IMR-90 (cell line): ENCODE data around the gene SPEG. TPM values are rescaled to one million over a fixed set of nuclear protein-coding genes. Genes with fewer than 3 reads are reported as not detected.

ENCODE experiments used
- ATAC-seq: fragments of 200-7000 bp; cut with Tn5 transposase; 2 replicates; pipeline ENCODE4 v1.9.1; 2020; ENCODE audit warnings: low read depth, mild to moderate bottlenecking, moderate library complexity
- BruUV-seq: library from RNA; stranded (reverse); fragments of 400-500 nt; replicated peaks from 2 replicates; lab custom pipeline; 2021; lab: Mats Ljungman, UMichigan
- CTCF ChIA-PET: fragments of 300-600 bp; formaldehyde crosslinking; extraction: SDS; loops from one replicate; lab custom pipeline; 2021; ENCODE audit warnings: antibody characterized with exemption; lab: Yijun Ruan, JAX
- POLR2A ChIA-PET: fragments of 300-600 bp; sonication (Branson Sonifier 250); formaldehyde crosslinking; loops from one replicate; lab custom pipeline; 2022; ENCODE audit warnings: antibody characterized with exemption; ENCODE audit not compliant: unreplicated experiment; lab: Charles Lee
- DNase-seq: peaks from one replicate; pipeline ENCODE4 v3.0.0; 2013
- H2AFZ ChIP-seq: replicated peaks from 2 replicates; pipeline ENCODE3; 2013; ENCODE audit warnings: low read length, mild to moderate bottlenecking; ENCODE audit not compliant: poor library complexity
- H2AK5ac ChIP-seq: 2 replicates; pipeline ENCODE4 v1.6.1; 2013; ENCODE audit warnings: low read depth, low read length, inconsistent platforms
- H2AK9ac ChIP-seq: replicated peaks from 2 replicates; pipeline ENCODE3; 2013; ENCODE audit warnings: mild to moderate bottlenecking, low read depth, low read length, moderate library complexity; ENCODE audit not compliant: poor library complexity
- H2BK120ac ChIP-seq: 2 replicates; pipeline ENCODE4 v1.6.1; 2013; ENCODE audit warnings: low read depth, low read length, inconsistent platforms
- H2BK15ac ChIP-seq: 3 replicates; pipeline ENCODE4 v1.6.1; 2013; ENCODE audit warnings: low read depth, low read length, inconsistent platforms
- H2BK20ac ChIP-seq: 2 replicates; pipeline ENCODE4 v1.6.1; 2013; ENCODE audit warnings: low read depth, mild to moderate bottlenecking, inconsistent platforms, low read length, moderate library complexity
- H2BK5ac ChIP-seq: 2 replicates; pipeline ENCODE4 v1.6.1; 2013; ENCODE audit warnings: mild to moderate bottlenecking, low read depth, low read length, inconsistent platforms; ENCODE audit not compliant: poor library complexity, severe bottlenecking
- H3K14ac ChIP-seq: replicated peaks from 2 replicates; pipeline ENCODE4 v1.6.1; 2013; ENCODE audit warnings: low read depth, low read length, inconsistent platforms
- H3K18ac ChIP-seq: 2 replicates; pipeline ENCODE4 v1.6.1; 2013; ENCODE audit warnings: low read depth, low read length, control low read depth
- H3K23ac ChIP-seq: 2 replicates; pipeline ENCODE4 v1.6.1; 2013; ENCODE audit warnings: low read depth, low read length, inconsistent platforms
- H3K27ac ChIP-seq: 2 replicates; pipeline ENCODE4 v1.5.1; 2013; ENCODE audit warnings: mild to moderate bottlenecking, control low read depth, low read length; ENCODE audit not compliant: insufficient read depth
- H3K27me3 ChIP-seq: 2 replicates; pipeline ENCODE4 v1.6.1; 2013; ENCODE audit warnings: low read length; ENCODE audit not compliant: control insufficient read depth, insufficient read depth
- H3K36me3 ChIP-seq: 2 replicates; pipeline ENCODE4 v1.6.1; 2013; ENCODE audit warnings: low read length, mixed read lengths; ENCODE audit not compliant: control insufficient read depth, insufficient read depth
- H3K4ac ChIP-seq: 2 replicates; pipeline ENCODE4 v1.6.1; 2013; ENCODE audit warnings: low read depth, low read length, inconsistent platforms
- H3K4me1 ChIP-seq: 2 replicates; pipeline ENCODE4 v1.6.1; 2013; ENCODE audit warnings: low read length, mixed read lengths; ENCODE audit not compliant: control insufficient read depth, insufficient read depth
- H3K4me2 ChIP-seq: 2 replicates; pipeline ENCODE4 v1.6.1; 2013; ENCODE audit warnings: low read depth, mild to moderate bottlenecking, control low read depth, low read length, moderate library complexity
- H3K4me3 ChIP-seq: 2 replicates; pipeline ENCODE4 v1.5.1; 2013; ENCODE audit warnings: low read depth, mild to moderate bottlenecking, control low read depth, low read length, moderate library complexity; ENCODE audit not compliant: insufficient read depth
- H3K56ac ChIP-seq: 2 replicates; pipeline ENCODE4 v1.6.1; 2013; ENCODE audit warnings: low read length, inconsistent platforms; ENCODE audit not compliant: insufficient read depth; ENCODE audit errors: extremely low read depth
- H3K79me1 ChIP-seq, 2 experiments: 2 replicates each; pipeline ENCODE4 v1.6.1; 2013; ENCODE audit warnings: low read length in 2 of 2, inconsistent platforms in 1 of 2, low read depth in 1 of 2
- H3K9ac ChIP-seq: 2 replicates; pipeline ENCODE4 v1.6.1; 2013; ENCODE audit warnings: low read depth, low read length, control low read depth
- H3K9me1 ChIP-seq: 2 replicates; pipeline ENCODE4 v1.6.1; 2013; ENCODE audit warnings: low read length, inconsistent platforms; ENCODE audit not compliant: insufficient read depth
- H3K9me3 ChIP-seq: 2 replicates; pipeline ENCODE4 v1.6.1; 2013; ENCODE audit warnings: low read length; ENCODE audit not compliant: control insufficient read depth, insufficient read depth
- H4K20me1 ChIP-seq: 2 replicates; pipeline ENCODE4 v1.6.1; 2013; ENCODE audit warnings: low read length, inconsistent platforms; ENCODE audit not compliant: insufficient read depth
- H4K5ac ChIP-seq: 2 replicates; pipeline ENCODE4 v1.6.1; 2013; ENCODE audit warnings: mild to moderate bottlenecking, low read depth, low read length, control low read depth
- H4K8ac ChIP-seq, 2 experiments: 2 replicates each; pipeline ENCODE4 v1.6.1; 2013; ENCODE audit warnings: low read depth in 2 of 2, low read length in 2 of 2, control low read depth in 1 of 2, inconsistent platforms in 1 of 2
- H4K91ac ChIP-seq: 2 replicates; pipeline ENCODE4 v1.6.1; 2013; ENCODE audit warnings: low read depth, low read length, inconsistent platforms; ENCODE audit not compliant: insufficient read depth
- CEBPB ChIP-seq: IDR thresholded peaks from 2 replicates; pipeline ENCODE4 v1.6.1; 2012; ENCODE audit warnings: low read depth, low read length, improper control_type of control experiment
- ELK1 ChIP-seq: fragments of 150-350 bp; IDR thresholded peaks from 2 replicates; pipeline ENCODE4 v1.6.1; 2016; ENCODE audit warnings: low read depth, mild to moderate bottlenecking, low read length, moderate library complexity, borderline replicate concordance
- MAFK ChIP-seq: IDR thresholded peaks from 2 replicates; pipeline ENCODE4 v1.6.1; 2012; ENCODE audit warnings: low read depth, low read length, improper control_type of control experiment
- MAZ ChIP-seq: IDR thresholded peaks from 2 replicates; pipeline ENCODE4 v1.6.1; 2012; ENCODE audit warnings: low read depth, mild to moderate bottlenecking, low read length, improper control_type of control experiment, moderate library complexity, borderline replicate concordance
- MXI1 ChIP-seq: IDR thresholded peaks from 2 replicates; pipeline ENCODE4 v1.6.1; 2012; ENCODE audit warnings: low read depth, mild to moderate bottlenecking, low read length, moderate library complexity, borderline replicate concordance
- POLR2A ChIP-seq: IDR thresholded peaks from 2 replicates; pipeline ENCODE4 v1.6.1; 2012; ENCODE audit warnings: mild to moderate bottlenecking, low read depth, low read length
- RAD21 ChIP-seq: IDR thresholded peaks from 2 replicates; pipeline ENCODE4 v1.6.1; 2012; ENCODE audit warnings: low read length, improper control_type of control experiment
- RFX5 ChIP-seq: IDR thresholded peaks from 2 replicates; pipeline ENCODE4 v1.8.0; 2012; ENCODE audit warnings: low read depth, mild to moderate bottlenecking, low read length, moderate library complexity
- WGBS, 2 experiments: methylation state at CpG; one replicate each; pipeline versions ENCODE4 v1.1.5 to v1.1.7; 2013; ENCODE audit warnings: missing lambda C conversion rate in 2 of 2; ENCODE audit not compliant: insufficient read length in 1 of 2; ENCODE audit errors: extremely low coverage in 2 of 2; 5-methylcytosine and 5-hydroxymethylcytosine counted together
- dilution Hi-C: fragments of 300-500 bp; cut with HindIII; formaldehyde crosslinking; loops from one replicate; pipeline ENCODE4 v1.14.3; 2018; ENCODE audit warnings: low sequenced_read_pairs; ENCODE audit not compliant: unreplicated experiment
- in situ Hi-C: fragments of 300-500 bp; cut with MboI; formaldehyde crosslinking; loops from 3 replicates; pipeline ENCODE4 v1.14.3; 2019; ENCODE audit warnings: low sequenced_read_pairs, inconsistent platforms, mixed read lengths
- intact Hi-C: fragments of 100-400 bp; cut with micrococcal nuclease; formaldehyde crosslinking; loops from 2 replicates; pipeline ENCODE4 v1.10.0; 2022
- polyA plus RNA-seq, 3 experiments: library from polyadenylated mRNA; depleted of rRNA; stranded (reverse); fragments of >200 nt; gene quantifications; 2 replicates each; pipeline ENCODE4 v1.2.3, GENCODE V29; 2012; ENCODE audit warnings: low replicate concordance in 1 of 3
- total RNA-seq: library from RNA; depleted of rRNA; stranded (reverse); fragments of >200 nt; gene quantifications from 2 replicates; pipeline ENCODE4 v1.2.3, GENCODE V29; 2012

SPEG gene
- total and polyA plus RNA-seq, 2 of the 4 experiments (the other 2 are of a cell fraction): 6.8 to 81.6 TPM

- H3K9me1 ChIP-seq: no peaks in the 10 kb centered on the region
- ATAC-seq: no peak
- H2BK5ac ChIP-seq: no peak overlapping the region
- POLR2A ChIA-PET: no interaction called here
- no peaks in the 10 kb centered on the region for H3K36me3 ChIP-seq
- H3K4me2 ChIP-seq: peak overlapping the region; percentile 52; the same call in 1 of the 2 replicates
- no peak overlapping the region for H3K14ac ChIP-seq
- H2BK15ac ChIP-seq: no peak overlapping the region
- H3K27me3 ChIP-seq: peaks cover 78% of the 10 kb centered on the region
- no peak overlapping the region for H3K4ac ChIP-seq
- 0% methylated on average over 1 of the region's 4 CpGs; no CpG with 5 or more reads in 1 of the 2 experiments for WGBS, 2 experiments
- no peak overlapping the region for H3K23ac ChIP-seq
- H4K5ac ChIP-seq: no peak overlapping the region
- DNase-seq: no peak
- dilution Hi-C loops (no loop called here), intact Hi-C loops (no loop called here), in situ Hi-C loops (no loop called here)
- no peak overlapping the region for H4K91ac ChIP-seq
- TF ChIP-seq RAD21 (no peak), POLR2A (no peak), MXI1 (no peak), RFX5 (no peak), ELK1 (no peak), CEBPB (no peak), MAZ (no peak), MAFK (no peak)
- no peaks in the 10 kb centered on the region for H3K79me1 ChIP-seq
- no peak overlapping the region for H4K8ac ChIP-seq
- no peak overlapping the region for H2BK20ac ChIP-seq
- no peaks in the 10 kb centered on the region for H3K9me3 ChIP-seq
- no peak overlapping the region for H2AK9ac ChIP-seq
- no peak overlapping the region for H2BK120ac ChIP-seq
- CTCF ChIA-PET: interaction anchor here (1.5 kb wide), 1 partner anchor 111 kb away, joined by 5 read pairs; no protein-coding TSS in a partner anchor
- no peak overlapping the region for H3K9ac ChIP-seq
- H3K56ac ChIP-seq: no peak overlapping the region
- H3K4me1 ChIP-seq: peaks cover 8% of the 10 kb centered on the region; the same call in 1 of the 2 replicates
- H4K20me1 ChIP-seq: no peaks in the 10 kb centered on the region
- no peak overlapping the region for H2AK5ac ChIP-seq
- no peak overlapping the region for H3K18ac ChIP-seq
- no TSS peak for BruUV-seq
- no peak overlapping the region for H3K4me3 ChIP-seq
- H3K27ac ChIP-seq: no peak overlapping the region
- H2AFZ ChIP-seq: no peak overlapping the region
Observed at GRCh38 chr2:219513787-219514186, 79.1 kb downstream of the SPEG start.
